HG03103 (cell line): ENCODE results near the gene TRAPPC3.
"Not testable (repeated sequence)": the region's sequence is repeated elsewhere in the genome, so short reads cannot be mapped to it uniquely, and the experiment has no call there.

Source experiments
- ATAC-seq: cut with Tn5 transposase; IDR thresholded peaks from one replicate; pipeline ENCODE4 v1.9.1; 2021; ENCODE audit warnings: low read depth; ENCODE audit not compliant: unreplicated experiment

Gene TRAPPC3

GRCh38 chr1:36149237-36149972 lies at the start of gene TRAPPC3:
TSS of gene TRAPPC3 (minus strand) at chr1:36149486. CDS start at chr1:36149378, 108 bp downstream.
- ATAC-seq = peak; percentile 81

GRCh38 chr1:36198641-36199040 lies 49.4 kb upstream of the TRAPPC3 start:
- no peak for ATAC-seq

DNA sequence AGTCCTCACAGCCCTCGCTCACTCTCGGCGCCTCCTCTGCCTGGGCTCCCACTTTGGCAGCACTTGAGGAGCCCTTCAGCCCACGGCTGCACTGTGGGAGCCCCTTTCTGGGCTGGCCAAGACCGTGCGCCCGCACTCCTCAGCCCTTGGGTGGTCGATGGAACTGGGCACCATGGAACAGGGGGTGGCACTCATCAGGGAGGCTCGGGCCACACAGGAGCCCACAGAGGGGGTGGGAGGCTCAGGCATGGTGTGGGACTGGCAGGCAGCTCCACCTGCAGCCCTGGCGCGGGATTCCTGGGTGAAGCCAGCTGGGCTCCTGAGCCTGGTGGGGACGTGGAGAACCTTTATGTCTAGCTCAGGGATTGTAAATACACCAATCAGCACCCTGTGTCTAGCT lies 47.5 kb upstream of the TRAPPC3 start:
- ATAC-seq = not testable (repeated sequence)

DNA sequence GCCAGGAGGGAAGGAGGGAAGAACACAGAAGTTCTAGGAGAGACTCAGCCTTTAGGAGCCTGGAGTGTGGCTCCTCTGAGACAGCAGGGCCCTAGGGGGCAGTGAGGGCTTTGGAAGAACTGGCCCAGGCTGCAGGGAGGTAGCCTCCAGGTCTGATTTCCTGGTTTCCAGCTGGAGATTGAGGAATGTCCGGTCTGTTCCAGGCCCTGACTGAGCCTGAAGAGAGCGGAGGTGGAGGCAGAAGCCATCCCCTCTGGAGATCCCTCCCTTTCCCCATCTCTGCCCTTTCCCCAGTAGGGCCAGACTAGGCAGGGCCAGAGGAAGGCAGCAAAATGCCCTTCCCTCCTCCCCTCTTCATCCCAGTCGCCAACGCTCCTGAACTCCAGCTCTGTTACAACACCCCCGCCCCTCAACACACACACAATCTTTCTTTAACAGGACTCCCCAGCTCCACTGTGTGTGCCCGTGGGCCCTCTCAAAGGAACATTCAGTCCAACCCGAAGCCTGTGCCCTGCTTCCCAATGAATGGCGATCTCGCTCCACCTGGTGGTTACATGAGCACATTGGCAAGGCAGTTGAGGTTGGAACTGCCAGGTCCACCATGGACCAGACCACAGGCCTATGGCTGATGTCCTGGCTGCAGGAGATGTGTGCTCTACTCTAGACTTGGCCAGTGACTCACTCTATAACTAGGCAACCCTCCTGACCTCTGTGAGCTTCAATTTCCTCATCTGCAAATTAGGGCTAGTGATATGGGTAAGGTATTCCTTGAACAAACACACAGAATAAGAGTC lies 38.7 kb upstream of the TRAPPC3 start:
- no peak for ATAC-seq

- no peak for ATAC-seq
Measured at GRCh38 chr1:36183309-36183856, 34.1 kb upstream of the TRAPPC3 start.

DNA sequence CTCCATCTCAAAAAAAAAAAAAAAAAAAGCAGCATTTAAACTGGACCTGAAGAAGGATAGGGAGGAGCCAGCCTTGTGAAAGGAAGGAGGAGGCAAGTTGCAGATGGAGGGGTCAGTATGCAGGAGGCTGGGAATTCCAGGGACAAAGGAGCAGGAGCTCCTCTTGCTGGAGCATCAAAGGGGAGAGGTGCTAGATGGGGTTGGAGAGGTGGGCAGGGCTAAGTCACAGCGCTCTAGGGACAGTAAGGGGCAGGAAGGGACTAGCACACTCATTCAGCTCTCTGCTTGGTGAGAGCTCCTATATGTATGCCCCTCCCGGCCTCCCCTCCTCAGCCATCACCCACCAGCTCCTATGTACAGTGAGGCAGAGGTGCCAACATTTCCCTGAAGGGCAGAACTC lies 33.4 kb upstream of the TRAPPC3 start:
- ATAC-seq = no peak

DNA sequence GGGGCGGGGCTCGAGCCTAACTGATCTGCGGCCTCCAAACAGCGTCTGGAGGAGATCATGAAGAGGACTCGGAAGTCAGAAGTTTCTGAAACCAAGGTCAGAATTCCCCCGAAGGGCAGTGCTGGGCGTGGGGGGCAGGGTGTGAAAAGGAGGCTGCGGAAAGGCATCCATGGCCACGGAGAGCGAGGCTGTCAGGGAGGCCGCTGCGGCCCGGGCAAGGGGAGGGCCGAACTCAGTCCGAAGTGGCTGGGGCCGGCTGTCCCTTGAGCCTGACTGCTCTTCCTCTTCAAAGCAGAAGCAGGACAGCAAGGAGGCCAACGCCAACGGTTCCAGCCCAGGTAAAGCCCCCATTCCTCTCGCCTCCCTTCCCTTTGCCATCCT lies 29.9 kb upstream of the TRAPPC3 start:
- no peak for ATAC-seq

GRCh38 chr1:36178471-36179219 lies 29.4 kb upstream of the TRAPPC3 start:
- no peak for ATAC-seq

DNA sequence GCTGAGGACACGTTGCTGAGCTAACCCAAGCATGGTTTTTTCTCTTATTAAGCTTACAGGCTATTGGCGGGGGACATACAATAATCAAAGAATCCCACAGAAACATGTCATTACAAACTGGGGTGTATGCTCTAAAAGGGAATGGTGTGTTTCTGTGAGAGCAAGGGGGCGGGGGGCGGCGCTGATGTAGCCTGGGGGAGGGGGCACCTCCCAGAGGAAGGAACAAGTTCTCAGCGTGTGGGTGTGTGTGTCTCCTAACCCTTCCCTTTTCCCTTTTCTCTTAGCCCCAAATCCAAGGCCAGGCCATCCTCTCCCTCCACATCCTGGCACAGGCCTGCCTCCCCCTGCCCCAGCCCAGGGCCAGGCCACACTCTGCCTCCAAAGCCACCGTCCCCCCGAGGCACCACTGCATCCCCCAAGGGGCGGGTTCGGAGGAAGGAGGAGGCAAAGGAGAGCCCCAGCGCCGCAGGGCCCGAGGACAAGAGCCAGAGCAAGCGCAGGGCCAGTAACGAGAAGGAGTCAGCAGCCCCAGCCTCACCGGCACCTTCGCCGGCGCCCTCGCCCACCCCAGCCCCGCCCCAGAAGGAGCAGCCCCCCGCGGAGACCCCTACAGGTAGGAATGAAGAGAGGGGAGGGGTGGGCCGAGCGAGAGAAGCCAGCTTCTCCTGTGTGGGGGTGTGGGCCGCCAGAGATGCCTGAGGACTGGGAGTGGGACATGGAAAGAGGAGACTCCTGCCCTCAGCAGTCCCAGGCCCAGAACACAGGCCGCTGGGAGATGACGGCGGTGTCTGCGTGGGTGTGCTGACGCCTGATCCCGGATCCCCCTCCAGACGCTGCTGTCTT lies 28.5 kb upstream of the TRAPPC3 start:
- ATAC-seq = no peak

DNA sequence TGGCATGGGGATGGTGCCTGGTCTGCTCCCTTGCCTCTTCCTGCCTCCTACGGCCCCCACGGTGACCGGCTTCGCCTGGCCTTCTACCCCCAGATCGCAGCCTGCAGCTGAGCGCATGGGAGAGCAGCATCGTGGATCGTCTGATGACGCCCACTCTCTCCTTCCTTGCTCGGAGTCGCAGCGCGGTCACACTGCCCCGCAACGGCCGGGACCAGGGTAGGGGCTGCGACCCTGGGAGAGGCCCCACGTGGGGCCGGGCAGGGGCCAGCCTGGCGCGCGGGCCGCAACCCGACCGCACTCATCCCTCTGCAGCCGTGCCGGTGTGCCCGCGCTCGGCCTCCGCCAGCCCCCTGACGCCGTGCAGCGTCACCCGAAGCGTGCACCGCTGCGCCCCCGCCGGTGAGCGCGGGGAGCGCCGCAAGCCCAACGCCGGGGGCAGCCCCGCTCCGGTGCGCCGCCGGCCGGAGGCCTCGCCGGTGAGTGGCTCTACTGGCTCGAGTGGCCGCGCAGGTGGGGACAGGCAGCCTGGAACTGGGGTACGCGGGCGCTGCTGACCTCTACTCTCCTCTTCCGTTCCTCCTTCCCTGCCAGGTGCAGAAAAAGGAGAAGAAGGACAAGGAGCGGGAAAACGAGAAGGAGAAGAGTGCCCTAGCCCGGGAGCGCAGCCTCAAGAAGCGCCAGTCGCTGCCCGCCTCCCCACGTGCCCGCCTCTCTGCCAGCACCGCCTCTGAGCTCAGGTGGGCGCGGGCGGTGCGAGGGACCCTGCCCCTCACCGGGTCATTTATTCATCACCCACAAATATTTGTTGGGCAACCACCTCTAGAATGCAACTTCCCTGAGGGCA lies 27.0 kb upstream of the TRAPPC3 start:
- ATAC-seq = no peak

- no peak for ATAC-seq
Measured at GRCh38 chr1:36175137-36176095, 26.1 kb upstream of the TRAPPC3 start.

- ATAC-seq = no peak
Measured at GRCh38 chr1:36174713-36175112, 25.4 kb upstream of the TRAPPC3 start.

GRCh38 chr1:36172983-36173382 lies 23.7 kb upstream of the TRAPPC3 start:
- ATAC-seq = no peak

DNA sequence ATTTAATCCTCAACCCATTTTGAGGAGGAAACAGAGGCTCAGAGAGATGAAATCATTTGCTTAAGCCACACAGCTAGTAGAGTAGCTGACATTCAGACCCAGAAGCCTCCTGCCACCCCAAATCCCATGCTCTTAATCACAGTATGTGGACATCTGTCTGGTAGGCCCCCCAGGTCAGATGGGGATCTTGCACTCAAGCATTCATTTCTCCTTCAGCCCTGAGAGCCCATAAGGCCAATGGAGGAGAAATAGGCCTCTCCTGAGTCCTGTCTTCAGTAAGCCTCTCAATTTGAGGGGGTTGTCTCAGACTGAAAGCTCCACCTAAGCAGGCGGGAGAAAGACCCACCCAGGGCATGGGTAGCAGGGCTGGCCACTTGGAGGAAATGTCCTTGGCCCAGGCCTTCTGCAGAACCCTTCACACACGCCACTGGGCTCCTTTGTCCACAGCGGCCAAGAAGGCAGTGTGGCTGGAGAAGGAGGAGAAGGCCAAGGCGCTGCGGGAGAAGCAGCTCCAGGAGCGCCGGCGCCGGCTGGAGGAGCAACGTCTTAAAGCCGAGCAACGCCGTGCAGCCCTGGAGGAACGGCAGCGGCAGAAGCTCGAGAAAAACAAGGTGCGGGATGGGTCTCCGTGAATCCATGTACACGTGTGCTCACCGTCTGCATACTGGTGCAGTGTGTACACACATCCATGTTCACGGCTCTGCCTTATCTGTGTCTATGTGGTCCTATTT lies 22.9 kb upstream of the TRAPPC3 start:
- ATAC-seq = no peak

DNA sequence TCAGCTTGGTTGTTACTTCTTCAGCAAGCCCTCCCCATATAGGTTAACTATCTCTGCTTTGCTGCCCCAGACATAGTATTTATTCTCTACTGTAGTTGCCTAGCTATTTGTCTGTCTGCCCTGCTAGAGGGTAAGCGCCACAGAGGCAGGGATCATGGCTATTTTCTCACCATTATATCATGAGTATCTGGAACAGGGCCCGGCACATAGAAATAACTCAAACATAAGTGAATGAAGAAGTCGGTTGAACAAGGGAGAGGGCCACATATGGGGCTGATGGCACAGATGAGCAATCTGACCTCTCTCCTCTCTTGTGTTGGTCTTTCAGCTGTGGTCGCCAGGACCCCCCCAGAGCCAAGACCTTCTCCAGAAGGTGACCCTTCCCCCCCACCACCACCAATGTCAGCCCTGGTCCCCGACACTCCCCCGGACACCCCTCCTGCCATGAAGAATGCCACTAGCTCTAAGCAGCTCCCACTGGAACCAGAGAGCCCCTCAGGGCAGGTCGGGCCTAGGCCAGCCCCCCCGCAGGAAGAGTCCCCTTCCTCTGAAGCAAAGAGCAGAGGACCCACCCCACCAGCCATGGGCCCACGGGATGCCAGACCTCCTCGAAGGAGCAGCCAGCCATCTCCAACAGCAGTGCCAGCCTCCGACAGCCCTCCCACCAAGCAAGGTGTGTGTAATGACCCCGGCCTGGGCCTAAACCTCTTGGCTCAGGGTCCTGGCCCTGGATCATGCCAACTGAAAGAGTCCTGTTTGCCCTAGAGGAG lies 21.5 kb upstream of the TRAPPC3 start:
- no peak for ATAC-seq

- ATAC-seq = no peak
Measured at GRCh38 chr1:36168514-36168913, 19.2 kb upstream of the TRAPPC3 start.
